K562 (cell line): ENCODE results near the gene SLC7A1. TPM values are rescaled to one million over a fixed set of nuclear protein-coding genes. Genes with fewer than 3 reads are reported as not detected.

ENCODE experiments used
- ATAC-seq: fragments of 200-7000 bp; cut with Tn5 transposase; 3 replicates; pipeline ENCODE4 v1.9.1; 2020; ENCODE audit warnings: moderate library complexity
- BruUV-seq: library from RNA; stranded (reverse); fragments of 400-500 nt; replicated peaks from 2 replicates; lab custom pipeline; 2021; lab: Mats Ljungman, UMichigan
- CTCF ChIA-PET: fragments of 300-600 bp; formaldehyde crosslinking; extraction: SDS; loops from one replicate; lab custom pipeline; 2021; ENCODE audit warnings: low intra/inter-chr PET ratio; lab: Yijun Ruan, JAX
- POLR2A ChIA-PET: fragments of 300-600, 350-650 bp; sonication (Branson Sonifier 250); formaldehyde crosslinking; extraction: SDS; loops from one replicate; lab custom pipeline; 2021; ENCODE audit warnings: antibody characterized with exemption, inconsistent platforms; lab: Yijun Ruan, JAX
- DNase-seq, 4 experiments: peaks; one replicate each; pipeline versions ENCODE4 v3.0.0 to v3.0.0-alpha.2; 2011 to 2018; ENCODE audit warnings: low spot score in 3 of 4, mixed read lengths in 3 of 4; ENCODE audit errors: extremely low read depth in 1 of 4
- FAIRE-seq: peaks from 2 replicates; lab custom pipeline; 2011; peaks lifted over from hg19 to GRCh38; lab: Jason Lieb, UNC
- H2AFZ ChIP-seq: 2 replicates; pipeline ENCODE4 v1.6.0; 2011; ENCODE audit warnings: low read depth, low read length, control low read depth, inconsistent platforms
- H3K27ac ChIP-seq: fragments of 200-600 bp; 3 replicates; pipeline ENCODE4 v1.8.0; 2011; ENCODE audit warnings: low read depth, mild to moderate bottlenecking, control low read depth, inconsistent platforms, low read length, moderate library complexity, mixed read lengths; ENCODE audit errors: extremely low read depth
- H3K27me3 ChIP-seq, 2 experiments: fragments of 300-600 bp in 1 of 2; 2 replicates in 1 of 2; 3 replicates in 1 of 2; pipeline versions ENCODE4 v1.6.0 to v1.8.0; 2011; ENCODE audit warnings: inconsistent platforms in 2 of 2, low read length in 2 of 2, mild to moderate bottlenecking in 1 of 2, mixed read lengths in 1 of 2, moderate library complexity in 1 of 2; ENCODE audit not compliant: control insufficient read depth in 2 of 2, insufficient read depth in 2 of 2
- H3K36me3 ChIP-seq: fragments of 300-600 bp; 3 replicates; pipeline ENCODE4 v1.8.0; 2011; ENCODE audit warnings: mild to moderate bottlenecking, low read length, inconsistent platforms; ENCODE audit not compliant: control insufficient read depth, insufficient read depth
- H3K4me1 ChIP-seq, 2 experiments: fragments of 200-600 bp in 1 of 2; replicated peaks in 1 of 2; 2 replicates in 1 of 2; 3 replicates in 1 of 2; pipeline versions ENCODE4 v1.5.1 to v1.8.0; 2011; ENCODE audit warnings: inconsistent platforms in 2 of 2, low read length in 2 of 2, mild to moderate bottlenecking in 1 of 2, mixed read lengths in 1 of 2, moderate library complexity in 1 of 2; ENCODE audit not compliant: control insufficient read depth in 2 of 2, insufficient read depth in 2 of 2
- H3K4me2 ChIP-seq: 2 replicates; pipeline ENCODE4 v1.6.1; 2011; ENCODE audit warnings: low read length, control low read depth, inconsistent platforms, mixed read lengths; ENCODE audit not compliant: insufficient read depth
- H3K4me3 ChIP-seq: fragments of 200-600 bp; sonication (generic), shearing (Covaris generic); 2 replicates; pipeline ENCODE4 v1.5.1; 2016; ENCODE audit warnings: control low read depth, inconsistent platforms
- H3K79me2 ChIP-seq: fragments of 200-600 bp; 3 replicates; pipeline ENCODE4 v1.8.0; 2011; ENCODE audit warnings: low read length, inconsistent platforms; ENCODE audit not compliant: control insufficient read depth, insufficient read depth
- H3K9ac ChIP-seq, 2 experiments: 2 replicates each; pipeline versions ENCODE4 v1.6.0 to v1.6.1; 2011; ENCODE audit warnings: low read depth in 2 of 2, low read length in 2 of 2, control low read depth in 1 of 2, inconsistent platforms in 1 of 2, mild to moderate bottlenecking in 1 of 2, mixed read lengths in 1 of 2; ENCODE audit not compliant: insufficient read depth in 1 of 2
- H3K9me1 ChIP-seq: one replicate; pipeline ENCODE4 v1.6.0; 2011; ENCODE audit warnings: inconsistent platforms, mild to moderate bottlenecking, low read length, moderate library complexity; ENCODE audit not compliant: control insufficient read depth, insufficient read depth
- H3K9me3 ChIP-seq: replicated peaks from 2 replicates; pipeline ENCODE4 v1.5.1; 2011; ENCODE audit warnings: low read depth, low read length, inconsistent platforms; ENCODE audit not compliant: control insufficient read depth, insufficient read depth
- H4K20me1 ChIP-seq: replicated peaks from 2 replicates; pipeline ENCODE4 v1.6.1; 2011; ENCODE audit warnings: low read length, inconsistent platforms, mixed read lengths; ENCODE audit not compliant: control insufficient read depth, insufficient read depth
- whole genome bisulfite sequencing: fragments of 100-300 bp; shearing (Covaris generic); methylation state at CpG from one replicate; pipeline ENCODE4 v1.1.6; 2016; ENCODE audit warnings: low coverage, mixed read lengths; ENCODE audit not compliant: insufficient coverage; ENCODE audit errors: missing lambda C conversion rate; 5-methylcytosine and 5-hydroxymethylcytosine counted together
- in situ Hi-C: fragments of 300-500 bp; cut with MboI; formaldehyde crosslinking; loops from 4 replicates; pipeline ENCODE4 v1.15.0; 2018; ENCODE audit warnings: inconsistent platforms, mixed read lengths
- intact Hi-C: fragments of 100-400 bp; cut with micrococcal nuclease; formaldehyde crosslinking; loops from 2 replicates; pipeline ENCODE4 v1.14.2; 2022
- polyA plus RNA-seq, 8 experiments: library from polyadenylated mRNA; depleted of rRNA in 4 of 8; stranded (reverse) in 5 of 8; unstranded in 3 of 8; fragments of >200 nt; fragmentation: Nextera tagmentation in 2 of 8; fragmentation: Illumina TruSeq in 1 of 8; extraction: Ambion mirVana in 2 of 8; extraction: Trizol in 1 of 8; gene quantifications; 2 replicates each; pipeline versions ENCODE4 v1.2.1 to v1.2.3, GENCODE V29; 2011 to 2014; ENCODE audit warnings: inconsistent platforms in 1 of 8, missing spikeins in 1 of 8
- total RNA-seq, 7 experiments: library from RNA; depleted of rRNA in 6 of 7; stranded (reverse); fragments of >200 nt in 6 of 7; fragmentation: Illumina TruSeq in 2 of 7; extraction: Trizol in 2 of 7; gene quantifications; 2 replicates each; pipeline versions ENCODE4 v1.2.1 to v1.2.3, GENCODE V29; 2011 to 2021; ENCODE audit warnings: low replicate concordance in 1 of 7
- TF ChIP-seq, protein P1 (sequence below): IDR thresholded peaks from 3 replicates; pipeline ENCODE4 v1.6.1; 2011; ENCODE audit warnings: borderline replicate concordance, mild to moderate bottlenecking, moderate library complexity; ENCODE audit not compliant: insufficient read length; ENCODE audit errors: extremely low read depth

The SLC7A1 gene
- total and polyA plus RNA-seq, 9 of the 15 experiments (the other 6 are each of a cell fraction or from before 2014, with no cell fraction given), result 3.3 to 69.7 (median 10.8) TPM

DNA sequence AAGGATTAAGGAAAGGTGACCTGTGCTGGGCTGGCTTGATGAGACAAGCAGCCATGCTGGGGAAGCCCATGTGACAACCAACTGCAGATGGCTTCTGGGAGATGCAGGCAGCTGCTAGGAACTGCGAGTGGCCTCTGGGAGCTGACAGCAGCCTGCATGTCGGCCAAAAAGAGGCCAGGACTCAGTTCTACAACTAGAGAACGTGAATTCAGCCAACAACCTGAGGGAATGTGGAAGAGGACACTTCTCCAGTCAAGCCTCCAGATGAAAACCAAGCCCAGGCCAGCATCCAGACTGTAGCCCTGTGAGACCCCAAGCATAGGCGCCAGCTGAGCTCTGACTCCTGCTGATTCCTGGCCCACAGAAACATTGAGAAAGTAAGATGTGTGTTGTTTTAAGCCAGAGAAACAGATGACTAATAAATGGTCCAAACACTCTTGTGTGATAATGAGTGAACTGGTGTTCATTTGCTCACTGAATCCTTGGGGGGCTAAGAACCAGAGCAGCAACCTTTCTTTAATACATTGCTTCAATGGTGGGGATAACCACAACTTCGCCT is 45.0 kb downstream of the SLC7A1 start:
- 94% methylated on average over 2 of the region's 5 CpGs for WGBS
- TF ChIP-seq, protein P1, sequence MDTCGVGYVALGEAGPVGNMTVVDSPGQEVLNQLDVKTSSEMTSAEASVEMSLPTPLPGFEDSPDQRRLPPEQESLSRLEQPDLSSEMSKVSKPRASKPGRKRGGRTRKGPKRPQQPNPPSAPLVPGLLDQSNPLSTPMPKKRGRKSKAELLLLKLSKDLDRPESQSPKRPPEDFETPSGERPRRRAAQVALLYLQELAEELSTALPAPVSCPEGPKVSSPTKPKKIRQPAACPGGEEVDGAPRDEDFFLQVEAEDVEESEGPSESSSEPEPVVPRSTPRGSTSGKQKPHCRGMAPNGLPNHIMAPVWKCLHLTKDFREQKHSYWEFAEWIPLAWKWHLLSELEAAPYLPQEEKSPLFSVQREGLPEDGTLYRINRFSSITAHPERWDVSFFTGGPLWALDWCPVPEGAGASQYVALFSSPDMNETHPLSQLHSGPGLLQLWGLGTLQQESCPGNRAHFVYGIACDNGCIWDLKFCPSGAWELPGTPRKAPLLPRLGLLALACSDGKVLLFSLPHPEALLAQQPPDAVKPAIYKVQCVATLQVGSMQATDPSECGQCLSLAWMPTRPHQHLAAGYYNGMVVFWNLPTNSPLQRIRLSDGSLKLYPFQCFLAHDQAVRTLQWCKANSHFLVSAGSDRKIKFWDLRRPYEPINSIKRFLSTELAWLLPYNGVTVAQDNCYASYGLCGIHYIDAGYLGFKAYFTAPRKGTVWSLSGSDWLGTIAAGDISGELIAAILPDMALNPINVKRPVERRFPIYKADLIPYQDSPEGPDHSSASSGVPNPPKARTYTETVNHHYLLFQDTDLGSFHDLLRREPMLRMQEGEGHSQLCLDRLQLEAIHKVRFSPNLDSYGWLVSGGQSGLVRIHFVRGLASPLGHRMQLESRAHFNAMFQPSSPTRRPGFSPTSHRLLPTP, result no peak
- Histone ChIP-seq H3K9me1 (peaks cover 2% of the 10 kb centered on the region), H3K4me1 (no peaks in the 10 kb centered on the region), H3K27ac (no peak overlapping the region), H2AFZ (no peak overlapping the region), H3K9me3 (no peaks in the 10 kb centered on the region), H3K79me2 (peaks cover 48% of the 10 kb centered on the region), H3K27me3 (no peaks in the 10 kb centered on the region), H3K36me3 (peaks cover 60% of the 10 kb centered on the region; the same call in 2 of the 3 replicates), H3K4me3 (no peak overlapping the region), H3K9ac (no peak overlapping the region), H4K20me1 (0 out of 2 replicates have a peak, but pooled peaks cover 2% of the 10 kb centered on the region), H3K4me2 (no peak overlapping the region)
- CTCF ChIA-PET, result no interaction called here
- POLR2A ChIA-PET, result no interaction called here
- BruUV-seq, result no TSS peak
- intact Hi-C loops, result no loop called here
- DNase-seq (no peak), FAIRE-seq (no peak), ATAC-seq (no peak)
- in situ Hi-C loops, result no loop called here
